RPMI7951 (cell line): ENCODE results near the gene AGK. TPM values are rescaled to one million over a fixed set of nuclear protein-coding genes. Genes with fewer than 3 reads are reported as not detected.

Source experiments
- DNase-seq: peaks from one replicate; pipeline ENCODE4 v3.0.0-alpha.2; 2012; ENCODE audit warnings: low read depth
- total RNA-seq: library from RNA; depleted of rRNA; stranded (reverse); fragments of >200 nt; shearing (Covaris generic); gene quantifications from 2 replicates; pipeline ENCODE4 v1.2.3, GENCODE V29; 2014; rRNA removed

Gene AGK
- total RNA-seq, 1 experiment from 2014 or later = 34.8 TPM

DNA sequence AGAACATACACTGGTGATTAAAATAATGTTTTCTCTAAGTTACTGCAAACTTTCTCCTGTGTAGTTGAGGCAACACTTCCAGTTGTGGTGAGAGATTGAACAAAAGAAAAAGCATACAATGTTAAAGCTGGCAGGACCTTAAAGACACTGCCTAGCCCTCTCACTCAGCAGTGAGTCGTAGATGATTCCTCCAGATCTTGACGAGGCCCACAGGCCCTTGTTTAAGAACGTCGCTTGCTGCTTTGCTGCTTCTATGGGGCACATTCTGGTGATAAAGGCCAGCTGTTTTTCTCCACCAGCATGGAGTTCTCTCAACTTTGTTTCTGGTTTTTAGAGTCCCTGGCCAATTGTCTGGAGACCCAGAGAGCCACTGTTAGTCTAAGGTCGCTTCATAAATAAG is 153.5 kb downstream of the AGK start:
- no peak for DNase-seq

Other genes starting within 250 kb of the AGK start
- gene DENND11, start 150.8 kb downstream of the AGK start, total RNA-seq = 3.6 and 4.0 TPM in 2 replicates
- not detected in 2 replicates for gene WEE2, start 156.9 kb downstream of the AGK start, total RNA-seq
- 318 and 328 TPM in 2 replicates for gene SSBP1, start 186.9 kb downstream of the AGK start, total RNA-seq
- 0.12 TPM in 1 of 2 replicates, not detected in the other for gene TAS2R3, start 212.7 kb downstream of the AGK start, total RNA-seq
- gene TAS2R4, start 225.3 kb downstream of the AGK start, total RNA-seq = 0.10 and 0.12 TPM in 2 replicates
- gene TAS2R5, start 238.8 kb downstream of the AGK start, total RNA-seq = not detected in 2 replicates